PC-3 (cell line): ENCODE measurements around the gene DRC3. TPM values are rescaled to one million over a fixed set of nuclear protein-coding genes. Genes with fewer than 3 reads are reported as not detected.
A peak's percentile ranks its signal among the peaks of the same experiment; 100 is the strongest.

Source experiments
- ATAC-seq: fragments of 200-7000 bp; cut with Tn5 transposase; 2 replicates; pipeline ENCODE4 v1.9.1; 2020; ENCODE audit warnings: mild to moderate bottlenecking, moderate library complexity
- BruUV-seq: library from RNA; stranded (reverse); fragments of 400-500 nt; replicated peaks from 2 replicates; lab custom pipeline; 2021; lab: Mats Ljungman, UMichigan
- CTCF ChIA-PET: fragments of 300-600 bp; sonication (Branson Sonifier 250); formaldehyde crosslinking; loops from one replicate; lab custom pipeline; 2022; ENCODE audit warnings: antibody characterized with exemption; lab: Charles Lee
- POLR2A ChIA-PET: fragments of 300-600 bp; sonication (Branson Sonifier 250); formaldehyde crosslinking; loops from one replicate; lab custom pipeline; 2022; ENCODE audit warnings: antibody characterized with exemption; ENCODE audit not compliant: unreplicated experiment; lab: Charles Lee
- DNase-seq: peaks from one replicate; pipeline ENCODE4 v3.0.0-alpha.2; 2015
- H2AFZ ChIP-seq: fragments of 300-600 bp; sonication (generic); 2 replicates; pipeline ENCODE4 v1.6.0; 2016; ENCODE audit warnings: antibody characterized with exemption, low read length
- H3F3A ChIP-seq: fragments of 300-600 bp; sonication (generic); one replicate; pipeline ENCODE4 v1.6.0; 2017; ENCODE audit warnings: antibody characterized with exemption, low read length, control low read depth, mild to moderate bottlenecking; ENCODE audit not compliant: unreplicated experiment
- H3K27ac ChIP-seq: fragments of 300-600 bp; sonication (generic); 2 replicates; pipeline ENCODE4 v1.5.1; 2016; ENCODE audit warnings: mild to moderate bottlenecking, low read length
- H3K27me3 ChIP-seq: fragments of 300-600 bp; sonication (generic); 2 replicates; pipeline ENCODE4 v1.6.1; 2016; ENCODE audit warnings: low read length, mixed read lengths
- H3K36me3 ChIP-seq: fragments of 300-600 bp; sonication (generic); 2 replicates; pipeline ENCODE4 v1.6.1; 2016; ENCODE audit warnings: low read depth, mixed run types, low read length, mixed read lengths
- H3K4me1 ChIP-seq: fragments of 300-600 bp; sonication (generic); 2 replicates; pipeline ENCODE4 v1.5.1; 2016; ENCODE audit warnings: low read length; ENCODE audit not compliant: insufficient read depth
- H3K4me2 ChIP-seq: fragments of 300-600 bp; sonication (generic); 2 replicates; pipeline ENCODE4 v1.6.0; 2016; ENCODE audit warnings: low read length
- H3K4me3 ChIP-seq: fragments of 300-600 bp; sonication (generic); 2 replicates; pipeline ENCODE4 v1.5.1; 2016; ENCODE audit warnings: mild to moderate bottlenecking, low read length, mixed read lengths
- H3K79me2 ChIP-seq: fragments of 300-600 bp; sonication (generic); 2 replicates; pipeline ENCODE4 v1.6.1; 2017; ENCODE audit warnings: low read length, mixed read lengths
- H3K9ac ChIP-seq: fragments of 300-600 bp; sonication (generic); 2 replicates; pipeline ENCODE4 v1.6.0; 2016; ENCODE audit warnings: mild to moderate bottlenecking, low read length
- H3K9me2 ChIP-seq: fragments of 300-600 bp; sonication (generic); replicated peaks from 2 replicates; pipeline ENCODE4 v1.6.1; 2016; ENCODE audit warnings: mixed run types, low read length, mixed read lengths
- H3K9me3 ChIP-seq: fragments of 300-600 bp; sonication (generic); 2 replicates; pipeline ENCODE4 v1.6.1; 2016; ENCODE audit warnings: low read length, mixed read lengths
- H4K20me1 ChIP-seq: fragments of 300-600 bp; sonication (generic); 2 replicates; pipeline ENCODE4 v1.6.1; 2016; ENCODE audit warnings: low read length, mixed read lengths
- CTCF ChIP-seq: fragments of 300-600 bp; sonication (generic); conservative IDR thresholded peaks from 2 replicates; pipeline ENCODE4 v1.5.1; 2017; ENCODE audit warnings: antibody characterized with exemption, low read depth, mild to moderate bottlenecking, low read length
- EZH2 ChIP-seq: fragments of 300-600 bp; sonication (generic); IDR thresholded peaks from one replicate; pipeline ENCODE4 v1.6.1; 2017; ENCODE audit warnings: antibody characterized with exemption, mild to moderate bottlenecking, low read length; ENCODE audit not compliant: unreplicated experiment
- EZH2phosphoT487 ChIP-seq: fragments of 300-600 bp; sonication (generic); IDR thresholded peaks from 2 replicates; pipeline ENCODE4 v1.6.1; 2018; ENCODE audit warnings: mild to moderate bottlenecking, antibody characterized with exemption, low read length, borderline replicate concordance
- intact Hi-C: fragments of 100-400 bp; cut with micrococcal nuclease; formaldehyde crosslinking; loops from 2 replicates; pipeline ENCODE4 v1.9.0; 2023
- total RNA-seq: library from RNA; depleted of rRNA; stranded (reverse); fragments of >200 nt; gene quantifications from 2 replicates; pipeline ENCODE4 v1.2.3, GENCODE V29; 2014

DRC3 gene
- total RNA-seq, 1 experiment from 2014 or later = 1.9 TPM

GRCh38 chr17:18028952-18029540 is 56.4 kb downstream of the DRC3 start:
- Histone ChIP-seq H3K79me2 (peaks cover 26% of the 10 kb centered on the region), H3K9ac (no peak overlapping the region), H3F3A (no peaks in the 10 kb centered on the region), H3K9me2 (no peaks in the 10 kb centered on the region), H3K4me3 (no peak overlapping the region), H3K4me1 (peaks cover 36% of the 10 kb centered on the region), H3K27ac (no peak overlapping the region), H3K9me3 (no peaks in the 10 kb centered on the region), H2AFZ (no peak overlapping the region), H3K27me3 (no peaks in the 10 kb centered on the region), H3K36me3 (peaks cover 10% of the 10 kb centered on the region), H3K4me2 (no peak overlapping the region), H4K20me1 (no peaks in the 10 kb centered on the region)
- CTCF ChIA-PET = no interaction called here
- POLR2A ChIA-PET = no interaction called here
- ATAC-seq (no peak), DNase-seq (no peak)
- TF ChIP-seq EZH2 = no peak
- TF ChIP-seq EZH2phosphoT487 = no peak
- no peak for TF ChIP-seq CTCF
- intact Hi-C loops = no loop called here
- no TSS peak for BruUV-seq

- Histone ChIP-seq H3K4me1 (peaks cover 23% of the 10 kb centered on the region), H3K4me3 (no peak overlapping the region), H3K79me2 (peaks cover 51% of the 10 kb centered on the region), H3F3A (no peaks in the 10 kb centered on the region), H2AFZ (peak overlapping the region; percentile 0; the same call in 1 of the 2 replicates), H3K36me3 (peaks cover 3% of the 10 kb centered on the region; the same call in 1 of the 2 replicates), H4K20me1 (no peaks in the 10 kb centered on the region), H3K9me3 (no peaks in the 10 kb centered on the region), H3K27ac (peak overlapping the region; percentile 72), H3K4me2 (peak overlapping the region; percentile 38), H3K9me2 (no peaks in the 10 kb centered on the region), H3K9ac (peak overlapping the region; percentile 7), H3K27me3 (no peaks in the 10 kb centered on the region)
- DNase-seq (peak; percentile 78), ATAC-seq (peak; percentile 86)
- no peak for TF ChIP-seq EZH2phosphoT487
- ChIA-PET CTCF (no interaction called here), POLR2A (interaction anchor here (0.6 kb wide), 1 partner anchor 74 kb away, joined by 26 read pairs; no protein-coding TSS in a partner anchor)
- no TSS peak for BruUV-seq
- intact Hi-C loops = loop anchor here (2.0 to 5.0 kb wide), 2 partner anchors 40 to 113 kb away; no protein-coding TSS in a partner anchor
Observed at GRCh38 chr17:18031955-18032354, 59.3 kb downstream of the DRC3 start.

- no TSS peak for BruUV-seq
- CTCF ChIA-PET = interaction anchor here (0.5 to 1.1 kb wide), 3 partner anchors 65 to 112 kb away, joined by 3 to 4 read pairs (median 3); no protein-coding TSS in a partner anchor
- H3K79me2 ChIP-seq = peaks cover 67% of the 10 kb centered on the region
Observed at GRCh38 chr17:18033442-18034099, 60.9 kb downstream of the DRC3 start.

More at GRCh38 chr17:18033442-18034099, 60.9 kb downstream of the DRC3 start:
- no peak overlapping the region for H3K27ac ChIP-seq
- POLR2A ChIA-PET = no interaction called here
- DNase-seq = peak; percentile 93
- no peak overlapping the region for H2AFZ ChIP-seq
- H4K20me1 ChIP-seq = no peaks in the 10 kb centered on the region
- H3K4me3 ChIP-seq = no peak overlapping the region
- H3K4me1 ChIP-seq = peaks cover 31% of the 10 kb centered on the region
- H3K9ac ChIP-seq = no peak overlapping the region
- intact Hi-C loops = loop anchor here (1.0 to 5.0 kb wide), 4 partner anchors 41 to 142 kb away; partner anchors contain the start of genes DRC3 and TOM1L2
- H3K36me3 ChIP-seq = no peaks in the 10 kb centered on the region
- no peaks in the 10 kb centered on the region for H3F3A ChIP-seq
- H3K9me2 ChIP-seq = no peaks in the 10 kb centered on the region
- H3K9me3 ChIP-seq = no peaks in the 10 kb centered on the region
- H3K4me2 ChIP-seq = no peak overlapping the region
- H3K27me3 ChIP-seq = no peaks in the 10 kb centered on the region
- peak; percentile 80 for ATAC-seq
- TF ChIP-seq EZH2phosphoT487 (no peak), CTCF (peak; percentile 87)
